BLaER1 treated with 17β-estradiol and CSF1 and Interleukin-3, amounts not matched to agents 10 nM and 100 nM (cell line): ENCODE results near the gene UBL4B.

ENCODE experiments used
- H3K27ac ChIP-seq, 11 experiments: shearing (Covaris generic); formaldehyde crosslinking; 2 replicates each; pipeline ENCODE4 v1.8.1; 2022
- H3K27me3 ChIP-seq, 11 experiments: shearing (Covaris generic); formaldehyde crosslinking; 2 replicates each; pipeline ENCODE4 v1.8.1; 2022
- H3K36me3 ChIP-seq, 11 experiments: shearing (Covaris generic); formaldehyde crosslinking; 2 replicates each; pipeline ENCODE4 v1.8.1; 2022
- H3K4me1 ChIP-seq, 10 experiments: shearing (Covaris generic); formaldehyde crosslinking; 2 replicates each; pipeline ENCODE4 v1.8.1; 2022
- H3K4me2 ChIP-seq, 11 experiments: shearing (Covaris generic); formaldehyde crosslinking; 2 replicates each; pipeline ENCODE4 v1.8.1; 2022
- H3K4me3 ChIP-seq, 10 experiments: shearing (Covaris generic); formaldehyde crosslinking; 2 replicates each; pipeline ENCODE4 v1.8.1; 2022
- H3K9ac ChIP-seq, 11 experiments: shearing (Covaris generic); formaldehyde crosslinking; 2 replicates each; pipeline ENCODE4 v1.8.1; 2022
- H3K9me3 ChIP-seq, 11 experiments: shearing (Covaris generic); formaldehyde crosslinking; replicated peaks in 1 of 11; 2 replicates each; pipeline ENCODE4 v1.8.1; 2022
- H4K20me1 ChIP-seq, 11 experiments: shearing (Covaris generic); formaldehyde crosslinking; 2 replicates each; pipeline ENCODE4 v1.8.1; 2022
- Cebpa-rat ChIP-seq, 11 experiments: shearing (Covaris generic); IDR thresholded peaks; 2 replicates each; pipeline ENCODE4 v1.8.1; 2022

UBL4B gene

GRCh38 chr1:110112143-110112542 is at the start of gene UBL4B:
UBL4B (plus strand) TSS chr1:110112443; CDS start chr1:110112535, 92 bp downstream.
- Histone ChIP-seq H3K27me3 (0 out of 22 replicates have a peak, but pooled peaks cover 0 to 6% (median 0%) of the 10 kb centered on the region in 11 experiments), H3K4me2 (no peak within 1 kb of the TSS), H3K9me3 (no peaks in the 10 kb centered on the region), H3K4me1 (0 out of 20 replicates have a peak, but pooled peaks cover 0 to 8% (median 0%) of the 10 kb centered on the region in 10 experiments), H3K9ac (no peak within 1 kb of the TSS), H4K20me1 (no peaks in the 10 kb centered on the region), H3K4me3 (no peak within 1 kb of the TSS), H3K36me3 (no peaks in the 10 kb centered on the region), H3K27ac (no peak within 1 kb of the TSS)
- TF ChIP-seq Cebpa-rat (IDR thresholded peaks at IDR 0.05), result no peak

- H3K27me3 ChIP-seq, result peaks cover 27 to 35% (median 30%) of the 10 kb centered on the region in 11 experiments
- peaks cover 16 to 86% (median 42%) of the 10 kb centered on the region in 11 experiments; a peak in 20 of 22 replicates for H4K20me1 ChIP-seq
- no peak overlapping the region for H3K9ac ChIP-seq
- TF ChIP-seq Cebpa-rat (IDR thresholded peaks at IDR 0.05), result no peak
- H3K4me3 ChIP-seq, result no peak overlapping the region
- no peak overlapping the region for H3K27ac ChIP-seq
- H3K36me3 ChIP-seq, result peaks cover 16 to 40% (median 24%) of the 10 kb centered on the region in 11 experiments; a peak in 21 of 22 replicates
- H3K4me2 ChIP-seq, result peak overlapping the region in 3 of 11 experiments; percentile 6 to 39 (median 32); a peak in 4 of 22 replicates
- H3K4me1 ChIP-seq, result peaks cover 22 to 53% (median 46%) of the 10 kb centered on the region in 10 experiments
- H3K9me3 ChIP-seq, result no peaks in the 10 kb centered on the region; a peak in 1 of 22 replicates
Observed at GRCh38 chr1:110062612-110063011, 49.6 kb upstream of the UBL4B start.

- H3K36me3 ChIP-seq, result peaks cover 5 to 28% (median 19%) of the 10 kb centered on the region in 11 experiments; a peak in 15 of 22 replicates
- no peak overlapping the region for H3K27ac ChIP-seq
- peaks cover 0 to 11% (median 0%) of the 10 kb centered on the region in 11 experiments; a peak in 2 of 22 replicates for H3K9me3 ChIP-seq
- no peak overlapping the region for H3K4me3 ChIP-seq
- peaks cover 38 to 46% (median 41%) of the 10 kb centered on the region in 11 experiments for H3K27me3 ChIP-seq
- no peak overlapping the region for H3K9ac ChIP-seq
- H4K20me1 ChIP-seq, result peaks cover 4 to 86% (median 42%) of the 10 kb centered on the region in 11 experiments; a peak in 20 of 22 replicates
- H3K4me1 ChIP-seq, result peaks cover 10 to 43% (median 35%) of the 10 kb centered on the region in 10 experiments
- peak overlapping the region in 6 of 11 experiments; percentile 35 to 69 (median 66); a peak in 6 of 22 replicates for H3K4me2 ChIP-seq
- no peak for TF ChIP-seq Cebpa-rat (IDR thresholded peaks at IDR 0.05)
Observed at GRCh38 chr1:110063781-110064180, 48.5 kb upstream of the UBL4B start.

GRCh38 chr1:110064576-110065337 is 47.5 kb upstream of the UBL4B start:
- no peak overlapping the region for H3K4me3 ChIP-seq
- peaks cover 9 to 35% (median 28%) of the 10 kb centered on the region in 10 experiments for H3K4me1 ChIP-seq
- H3K27ac ChIP-seq, result no peak overlapping the region
- H3K36me3 ChIP-seq, result peaks cover 0 to 21% (median 14%) of the 10 kb centered on the region in 11 experiments; a peak in 14 of 22 replicates
- H3K4me2 ChIP-seq, result peak overlapping the region; percentile 6 to 69 (median 63); a peak in 21 of 22 replicates
- H4K20me1 ChIP-seq, result peaks cover 4 to 87% (median 48%) of the 10 kb centered on the region in 11 experiments; a peak in 19 of 22 replicates
- H3K27me3 ChIP-seq, result peaks cover 48 to 56% (median 51%) of the 10 kb centered on the region in 11 experiments
- peaks cover 0 to 12% (median 0%) of the 10 kb centered on the region in 11 experiments; a peak in 4 of 22 replicates for H3K9me3 ChIP-seq
- TF ChIP-seq Cebpa-rat (IDR thresholded peaks at IDR 0.05), result no peak
- H3K9ac ChIP-seq, result no peak overlapping the region

GRCh38 chr1:110065841-110066240 is 46.4 kb upstream of the UBL4B start:
- Histone ChIP-seq H3K9me3 (peaks cover 0 to 12% (median 0%) of the 10 kb centered on the region in 11 experiments; a peak in 4 of 22 replicates), H3K4me2 (no peak overlapping the region), H3K4me3 (no peak overlapping the region), H3K27ac (no peak overlapping the region), H3K27me3 (peaks cover 59 to 67% (median 62%) of the 10 kb centered on the region in 11 experiments), H3K9ac (no peak overlapping the region), H4K20me1 (peaks cover 0 to 92% (median 55%) of the 10 kb centered on the region in 11 experiments; a peak in 19 of 22 replicates), H3K36me3 (peaks cover 0 to 11% (median 4%) of the 10 kb centered on the region in 11 experiments; a peak in 11 of 22 replicates), H3K4me1 (peaks cover 9 to 38% (median 31%) of the 10 kb centered on the region in 10 experiments)
- TF ChIP-seq Cebpa-rat (IDR thresholded peaks at IDR 0.05), result no peak

GRCh38 chr1:110067479-110067892 is 44.8 kb upstream of the UBL4B start:
- H4K20me1 ChIP-seq, result peaks cover 0 to 87% (median 63%) of the 10 kb centered on the region in 11 experiments; a peak in 18 of 22 replicates
- H3K9ac ChIP-seq, result no peak overlapping the region
- H3K4me1 ChIP-seq, result peaks cover 9 to 26% (median 20%) of the 10 kb centered on the region in 10 experiments
- no peak overlapping the region for H3K27ac ChIP-seq
- H3K27me3 ChIP-seq, result peaks cover 75 to 84% (median 78%) of the 10 kb centered on the region in 11 experiments
- H3K4me2 ChIP-seq, result no peak overlapping the region
- no peak for TF ChIP-seq Cebpa-rat (IDR thresholded peaks at IDR 0.05)
- no peak overlapping the region for H3K4me3 ChIP-seq
- H3K36me3 ChIP-seq, result no peaks in the 10 kb centered on the region; a peak in 1 of 22 replicates
- peaks cover 0 to 12% (median 0%) of the 10 kb centered on the region in 11 experiments; a peak in 4 of 22 replicates for H3K9me3 ChIP-seq

GRCh38 chr1:110067893-110068645 is 44.2 kb upstream of the UBL4B start:
- H3K27me3 ChIP-seq, result peaks cover 81 to 89% (median 84%) of the 10 kb centered on the region in 11 experiments
- H3K36me3 ChIP-seq, result no peaks in the 10 kb centered on the region; a peak in 1 of 22 replicates
- no peak overlapping the region for H3K27ac ChIP-seq
- H3K9me3 ChIP-seq, result peaks cover 0 to 12% (median 0%) of the 10 kb centered on the region in 11 experiments; a peak in 4 of 22 replicates
- no peak overlapping the region for H3K9ac ChIP-seq
- no peak overlapping the region; a peak in 1 of 22 replicates for H3K4me2 ChIP-seq
- TF ChIP-seq Cebpa-rat (IDR thresholded peaks at IDR 0.05), result no peak
- peaks cover 0 to 81% (median 63%) of the 10 kb centered on the region in 11 experiments; a peak in 18 of 22 replicates for H4K20me1 ChIP-seq
- peaks cover 9 to 21% (median 16%) of the 10 kb centered on the region in 10 experiments for H3K4me1 ChIP-seq
- no peak overlapping the region for H3K4me3 ChIP-seq

GRCh38 chr1:110068646-110069403 is 43.4 kb upstream of the UBL4B start:
- 0 out of 22 replicates have a peak overlapping the region, but pooled peaks of 1 of the 11 experiments have one; percentile 24 for H3K4me2 ChIP-seq
- no peak overlapping the region for H3K4me3 ChIP-seq
- peaks cover 0 to 12% (median 0%) of the 10 kb centered on the region in 11 experiments; a peak in 4 of 22 replicates for H3K9me3 ChIP-seq
- no peaks in the 10 kb centered on the region for H3K36me3 ChIP-seq
- H3K9ac ChIP-seq, result no peak overlapping the region
- H3K27me3 ChIP-seq, result peaks cover 86 to 97% (median 90%) of the 10 kb centered on the region in 11 experiments
- peaks cover 0 to 73% (median 58%) of the 10 kb centered on the region in 11 experiments; a peak in 18 of 22 replicates for H4K20me1 ChIP-seq
- no peak overlapping the region for H3K27ac ChIP-seq
- no peak for TF ChIP-seq Cebpa-rat (IDR thresholded peaks at IDR 0.05)
- peaks cover 9 to 19% (median 16%) of the 10 kb centered on the region in 10 experiments for H3K4me1 ChIP-seq
